GM21619 (cell line): Measurements from ENCODE around the gene FARP2.
A peak's percentile ranks its signal among the peaks of the same experiment; 100 is the strongest.

Source experiments
- ATAC-seq: cut with Tn5 transposase; IDR thresholded peaks from one replicate; pipeline ENCODE4 v1.9.1; 2021; ENCODE audit not compliant: unreplicated experiment

The FARP2 gene

GRCh38 chr2:241325257-241325656 is 30.8 kb upstream of the FARP2 start:
- ATAC-seq = no peak

GRCh38 chr2:241329669-241330615 is 26.1 kb upstream of the FARP2 start:
- no peak for ATAC-seq

- no peak for ATAC-seq
Observed at GRCh38 chr2:241330616-241330981, 25.5 kb upstream of the FARP2 start.

GRCh38 chr2:241334813-241335212 is 21.3 kb upstream of the FARP2 start:
- ATAC-seq = no peak

- no peak for ATAC-seq
Observed at GRCh38 chr2:241339839-241340630, 16.1 kb upstream of the FARP2 start.

- no peak for ATAC-seq
Observed at GRCh38 chr2:241340631-241341163, 15.4 kb upstream of the FARP2 start.

- no peak for ATAC-seq
Observed at GRCh38 chr2:241344925-241345651, 11.0 kb upstream of the FARP2 start.

GRCh38 chr2:241349941-241350340 is 6.1 kb upstream of the FARP2 start:
- ATAC-seq = no peak

GRCh38 chr2:241350530-241350877 is 5.6 kb upstream of the FARP2 start:
- no peak for ATAC-seq

- ATAC-seq = no peak
Observed at GRCh38 chr2:241350878-241351639, 5.0 kb upstream of the FARP2 start.

GRCh38 chr2:241351640-241352031 is 4.4 kb upstream of the FARP2 start:
- no peak for ATAC-seq

GRCh38 chr2:241352227-241352626 is 3.9 kb upstream of the FARP2 start:
- no peak for ATAC-seq

- ATAC-seq = no peak
Observed at GRCh38 chr2:241354668-241355658, 1.1 kb upstream of the FARP2 start.

GRCh38 chr2:241356871-241357260 is 781 bp downstream of the FARP2 start:
- no peak for ATAC-seq

- ATAC-seq = no peak
Observed at GRCh38 chr2:241357531-241357930, 1.4 kb downstream of the FARP2 start.

GRCh38 chr2:241358470-241358869 is 2.4 kb downstream of the FARP2 start:
- ATAC-seq = peak; percentile 34

GRCh38 chr2:241359481-241360045 is 3.5 kb downstream of the FARP2 start:
- ATAC-seq = no peak

- ATAC-seq = no peak
Observed at GRCh38 chr2:241363426-241363825, 7.3 kb downstream of the FARP2 start.

- ATAC-seq = no peak
Observed at GRCh38 chr2:241364781-241365180, 8.7 kb downstream of the FARP2 start.
